ENCODE data around the gene GAB3. TPM values are rescaled to one million over a fixed set of nuclear protein-coding genes. Genes with fewer than 3 reads are reported as not detected.

The GAB3 gene
- 0.36 to 0.78 TPM (median 0.47 TPM) in 5 replicates for total RNA-seq (2022; extraction: Qiagen RNA extraction)

DNA sequence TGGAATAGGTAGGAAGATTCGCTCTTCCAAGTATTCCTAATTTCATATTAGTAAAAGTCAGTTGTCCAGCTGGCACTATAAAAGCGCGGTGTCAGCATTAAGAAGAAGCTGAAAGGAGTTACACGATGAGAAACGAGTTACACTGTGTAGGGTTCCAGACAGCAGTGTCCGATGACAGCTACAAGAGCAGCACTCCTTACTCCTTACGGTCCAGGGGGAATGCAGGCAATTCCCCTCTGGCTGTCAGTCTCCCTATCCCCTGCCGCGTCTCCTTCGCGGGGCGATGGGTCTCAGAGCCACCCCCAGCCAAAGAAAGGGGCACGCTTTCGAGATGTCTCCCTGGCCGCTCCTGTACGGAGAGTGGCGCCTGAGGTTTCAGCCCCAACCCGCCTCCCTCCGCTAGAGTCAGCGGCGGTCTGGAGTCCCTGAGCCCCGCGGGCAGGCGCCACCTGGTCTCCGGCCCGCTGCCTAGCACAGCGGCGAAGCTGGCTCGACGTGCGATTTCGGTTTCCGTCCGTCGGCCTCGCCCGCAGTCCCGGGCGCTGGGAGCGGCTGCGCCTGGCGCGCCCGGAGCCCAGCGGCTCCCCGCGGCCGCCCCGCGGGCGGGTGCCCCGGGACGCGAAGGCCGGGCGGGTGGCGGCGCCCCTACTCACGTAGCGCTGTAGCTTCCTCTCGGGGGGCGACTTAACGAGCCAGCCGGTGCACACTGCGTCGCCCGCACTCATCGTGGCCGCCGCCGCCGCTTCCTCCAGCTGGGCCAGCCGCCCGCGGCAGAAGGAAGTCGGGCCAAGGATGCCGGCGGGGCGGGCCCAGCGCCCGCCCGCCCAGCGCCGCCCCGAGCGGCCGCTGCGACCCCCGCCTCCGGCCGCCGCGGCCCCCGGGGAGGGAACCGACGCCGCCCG, at the start of gene GAB3:
GAB3 (minus strand) TSS at position 777 of the 902 bp plus-strand sequence; CDS start at position 725, 52 bp downstream.

GRCh38 chrX:154762537-154763296, 11.8 kb upstream of the GAB3 start, which contains the start of gene DKC1:
Gene DKC1 (plus strand): TSS chrX:154762864. CDS start chrX:154762966, 102 bp downstream.

GRCh38 chrX:154653413-154653812, 97.5 kb downstream of the GAB3 start, which contains the start of gene CTAG2:
Gene CTAG2 (minus strand): TSS chrX:154653579. CDS start chrX:154653515, 64 bp downstream.

Other genes starting within 250 kb of the GAB3 start
- gene FAM3A, start 234.8 kb downstream of the GAB3 start, total RNA-seq (2022; extraction: Qiagen RNA extraction), result 33.4 to 47.5 TPM (median 46.5 TPM) in 5 replicates
- gene G6PD, start 204.2 kb downstream of the GAB3 start, total RNA-seq (2022; extraction: Qiagen RNA extraction), result 1,443 to 1,631 TPM (median 1,552 TPM) in 5 replicates
- gene IKBKG, start 203.5 kb downstream of the GAB3 start, total RNA-seq (2022; extraction: Qiagen RNA extraction), result 33.1 to 46.6 TPM (median 46.0 TPM) in 5 replicates
- gene CTAG1A, start 165.9 kb downstream of the GAB3 start, total RNA-seq (2022; extraction: Qiagen RNA extraction), result not detected in 5 replicates
- gene CTAG1B, start 131.8 kb downstream of the GAB3 start, total RNA-seq (2022; extraction: Qiagen RNA extraction), result not detected in 5 replicates
- not detected in 5 replicates for gene CTAG2, start 97.5 kb downstream of the GAB3 start, total RNA-seq (2022; extraction: Qiagen RNA extraction)
- gene DKC1, start 11.8 kb upstream of the GAB3 start, total RNA-seq (2022; extraction: Qiagen RNA extraction), result 153 to 208 TPM (median 161 TPM) in 5 replicates
- gene MPP1, start 54.4 kb upstream of the GAB3 start, total RNA-seq (2022; extraction: Qiagen RNA extraction), result 16.7 to 17.9 TPM (median 17.5 TPM) in 5 replicates
- not detected in 5 replicates for gene SMIM9, start 83.6 kb upstream of the GAB3 start, total RNA-seq (2022; extraction: Qiagen RNA extraction)
- 55.5 to 100 TPM (median 93.0 TPM) in 5 replicates for gene F8A1, start 135.3 kb upstream of the GAB3 start, total RNA-seq (2022; extraction: Qiagen RNA extraction)